Activated CD8-positive, alpha-beta memory T cell treated with anti-CD3 and anti-CD28 coated beads, Interleukin-2, amount 50 U/mL, for 24 hours (primary cell): ENCODE results near the gene BRSK2.

Source experiments
- DNase-seq: peaks from one replicate; pipeline ENCODE4 v3.0.0-alpha.2; 2020; ENCODE audit errors: extremely low read depth

BRSK2 gene

DNA sequence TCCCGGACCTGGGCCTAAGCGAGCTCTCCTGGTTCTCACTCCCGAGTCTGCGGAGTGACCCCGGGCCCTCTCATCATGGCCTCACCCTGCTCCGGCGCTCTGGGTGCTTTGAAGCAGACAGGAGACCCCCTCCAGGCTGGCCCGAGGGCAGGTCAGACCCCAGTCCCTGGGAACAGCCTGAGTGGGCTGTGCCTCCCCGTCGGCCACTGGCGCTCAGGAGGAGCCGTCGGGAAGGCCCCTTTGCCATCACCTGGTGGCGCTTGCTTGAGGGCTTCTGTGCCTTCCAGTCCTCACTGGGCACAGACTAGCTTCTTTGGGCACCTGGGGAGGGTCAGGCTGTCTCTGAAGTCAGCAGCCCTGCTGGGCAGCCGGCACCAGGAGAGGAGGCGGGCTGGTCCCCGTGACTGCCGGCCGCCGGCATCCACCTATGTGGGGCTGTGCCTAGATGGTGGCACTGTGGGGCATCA lies 6.7 kb downstream of the BRSK2 start:
- no peak for DNase-seq

DNA sequence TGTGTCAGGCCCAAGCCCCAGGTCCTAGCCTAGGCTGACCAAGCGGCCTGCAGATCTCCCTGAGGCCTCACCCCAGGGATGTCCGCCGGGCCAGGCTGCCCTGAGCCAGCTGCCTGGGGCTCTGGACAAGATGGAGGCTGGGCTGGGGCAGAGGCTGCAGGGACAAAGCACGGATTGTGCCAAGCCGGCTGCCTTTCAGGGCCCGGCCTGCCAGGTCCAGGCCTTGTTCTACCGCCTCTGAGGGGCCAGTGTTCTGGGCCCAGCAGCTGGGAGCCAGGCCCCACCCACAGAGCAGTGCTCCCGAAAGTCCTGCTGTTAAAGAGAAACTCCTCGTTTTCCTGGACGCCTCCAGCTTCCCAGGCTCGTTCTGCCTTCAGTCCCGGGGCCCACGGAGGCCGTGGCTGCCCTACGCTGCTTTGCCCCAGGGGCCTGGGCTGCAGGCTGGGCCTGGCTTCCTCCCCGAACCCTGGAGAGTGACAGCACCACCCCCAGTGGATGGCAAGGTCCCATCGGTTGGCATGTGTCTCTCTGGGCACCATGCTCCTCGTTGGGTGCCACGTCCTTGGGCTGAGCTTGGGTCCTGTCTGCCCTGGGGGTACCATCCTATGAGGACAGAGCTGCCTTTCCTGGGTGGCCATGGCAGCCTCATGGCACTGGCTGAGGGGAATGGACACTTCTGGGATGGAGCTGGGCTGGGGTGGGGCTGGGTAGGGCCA lies 7.6 kb downstream of the BRSK2 start:
- DNase-seq: no peak

DNA sequence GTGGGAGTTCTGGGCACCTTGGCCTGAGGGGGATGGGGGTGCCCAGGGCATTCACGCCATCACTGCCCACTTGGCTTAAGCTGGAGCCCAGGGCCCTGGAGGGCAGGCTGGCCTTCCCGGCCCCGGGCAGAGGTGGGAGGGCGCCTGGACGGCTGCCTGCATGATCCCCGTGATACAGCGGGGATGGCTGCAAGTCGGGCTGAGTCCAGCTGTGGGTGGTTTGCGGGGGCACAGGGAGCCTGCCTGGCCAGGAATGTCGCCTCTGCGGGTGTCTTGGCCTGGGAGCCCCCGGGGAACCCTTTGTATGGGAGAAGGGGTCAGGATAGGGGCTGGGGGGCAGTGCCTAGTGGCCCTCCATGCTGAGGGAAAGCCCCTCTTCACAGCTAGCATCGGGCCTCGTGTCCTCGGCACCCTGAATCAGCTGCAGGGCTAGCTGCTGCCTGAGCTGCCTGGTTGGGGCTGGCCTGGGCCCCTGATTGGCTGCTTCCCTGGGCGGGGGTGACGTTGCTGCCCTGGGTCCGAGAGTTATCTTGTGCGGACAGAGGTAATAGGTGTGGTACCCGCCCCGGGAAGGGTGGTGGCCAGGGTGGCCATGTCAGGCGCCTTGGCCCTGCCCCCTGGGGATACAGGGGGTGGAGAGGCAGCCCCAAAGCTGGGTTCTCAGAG lies 8.3 kb downstream of the BRSK2 start:
- no peak for DNase-seq

DNA sequence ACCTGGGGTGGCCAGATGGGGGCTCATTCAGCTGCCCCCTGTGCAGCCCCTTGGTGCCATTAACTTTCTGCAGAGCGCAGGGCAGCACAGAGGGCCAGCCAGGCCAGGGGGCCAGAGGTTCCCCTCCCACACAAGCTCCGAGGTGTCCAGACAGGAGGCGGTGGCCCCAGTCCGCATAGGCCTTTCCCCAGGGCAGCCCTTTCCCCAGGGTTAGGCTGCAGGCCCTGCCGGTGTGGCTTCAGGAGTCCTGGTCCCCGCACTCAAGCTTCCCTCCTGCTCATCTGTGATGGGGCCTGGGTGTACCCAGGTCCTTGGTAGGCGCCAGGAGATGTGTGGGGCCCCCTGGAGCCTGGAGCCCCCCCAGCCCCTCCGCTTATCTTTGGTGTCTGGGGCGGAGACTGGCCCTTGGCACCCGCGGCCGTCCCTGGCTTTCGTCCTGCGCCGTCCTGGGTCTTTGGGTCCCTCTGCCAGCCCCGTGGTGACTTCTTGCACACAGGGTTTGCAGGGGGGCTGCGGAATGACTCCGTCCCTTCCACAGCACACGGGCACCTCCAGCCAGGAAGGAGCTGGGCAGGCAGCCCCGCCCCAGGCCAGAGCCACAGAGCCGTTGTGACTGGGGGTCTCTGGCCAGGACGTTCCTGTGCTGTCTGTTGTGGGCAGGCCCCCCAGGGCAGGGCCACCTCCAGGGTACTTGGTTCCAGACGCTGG lies 8.9 kb downstream of the BRSK2 start:
- DNase-seq: no peak

DNA sequence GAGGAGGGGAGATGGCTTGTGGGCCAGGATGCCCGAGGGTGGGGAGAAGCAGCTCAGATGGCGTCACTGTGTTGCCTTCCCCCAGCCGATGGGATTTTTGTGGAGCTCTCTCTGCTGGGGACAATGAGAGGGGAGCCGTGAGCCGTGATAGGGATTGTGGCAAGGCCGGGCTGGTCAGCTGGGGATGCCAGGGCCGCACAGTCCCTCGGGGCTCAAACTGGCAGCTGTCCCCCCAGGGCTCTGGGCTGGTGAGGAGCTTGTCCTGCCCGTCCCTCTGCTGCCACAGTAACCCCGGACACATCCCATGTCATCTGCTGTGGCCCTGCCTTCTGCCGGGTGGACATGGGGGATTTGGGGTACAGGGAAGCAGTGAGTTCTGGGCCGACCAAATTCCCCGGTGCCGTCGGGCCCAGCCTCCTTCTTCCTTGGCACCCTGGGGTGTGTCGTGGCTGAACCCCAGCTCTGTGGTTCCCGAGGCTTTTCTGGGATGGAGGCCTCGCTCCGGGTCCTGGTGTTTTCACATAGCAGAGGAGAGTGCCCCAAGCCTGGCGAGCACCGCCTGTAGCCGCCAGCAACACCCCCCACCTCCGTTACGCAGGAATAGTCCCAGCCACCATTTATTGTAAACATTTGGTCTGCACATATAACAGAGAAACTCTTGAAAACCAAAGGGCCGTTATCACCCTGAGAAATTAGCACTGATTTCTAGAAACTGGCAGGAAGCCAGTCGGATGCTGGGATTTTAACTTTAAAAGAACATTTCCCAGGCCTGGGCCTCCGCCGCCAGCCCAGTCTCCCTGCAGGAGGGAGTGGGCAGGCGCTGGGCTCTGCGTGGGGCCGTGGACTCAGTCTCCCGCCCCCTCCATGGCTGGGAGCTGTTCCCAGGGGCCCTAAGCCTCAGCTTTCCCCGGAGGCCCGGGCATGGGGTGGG lies 9.9 kb downstream of the BRSK2 start:
- DNase-seq: no peak

DNA sequence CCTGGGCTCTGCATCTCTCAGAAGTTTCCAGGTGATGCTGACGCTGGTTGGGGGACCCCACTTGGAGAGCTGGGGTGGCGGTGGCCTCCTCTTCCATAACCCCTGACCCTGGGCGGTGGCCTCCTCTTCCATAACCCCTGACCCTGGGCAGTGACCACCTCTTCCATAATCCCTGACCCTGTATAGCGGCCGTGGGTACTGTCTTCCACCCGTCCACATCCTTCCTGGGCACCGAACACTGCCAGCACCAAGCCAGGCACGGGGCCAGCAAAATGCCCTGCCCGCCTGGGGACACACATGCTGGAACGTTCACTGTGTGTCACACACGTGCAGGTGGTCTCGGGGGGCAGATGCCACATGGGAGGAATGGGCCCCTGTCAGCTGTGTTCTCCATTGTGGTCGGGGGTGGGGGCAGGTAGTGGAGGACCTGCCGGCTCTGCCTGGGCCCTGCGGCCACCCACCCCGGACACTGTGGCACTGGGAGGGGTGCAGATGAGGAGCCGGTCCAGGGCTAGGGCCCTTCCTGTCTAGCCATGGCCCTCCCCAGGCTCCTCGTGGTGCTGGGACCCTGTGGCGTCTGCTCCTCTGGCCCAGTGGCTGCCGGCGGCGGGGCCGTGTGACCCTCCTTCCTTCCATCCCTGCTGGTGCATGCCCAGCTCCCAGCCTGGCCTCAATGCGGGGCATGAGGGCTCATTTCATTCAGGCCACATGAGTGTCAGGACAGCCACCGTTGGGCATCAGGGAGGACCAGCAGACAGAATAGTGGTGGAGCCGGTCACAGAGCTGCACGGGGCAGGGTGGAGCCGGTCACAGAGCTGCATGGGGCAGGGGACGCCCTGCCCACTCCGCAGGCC lies 10.8 kb downstream of the BRSK2 start:
- DNase-seq: no peak

DNA sequence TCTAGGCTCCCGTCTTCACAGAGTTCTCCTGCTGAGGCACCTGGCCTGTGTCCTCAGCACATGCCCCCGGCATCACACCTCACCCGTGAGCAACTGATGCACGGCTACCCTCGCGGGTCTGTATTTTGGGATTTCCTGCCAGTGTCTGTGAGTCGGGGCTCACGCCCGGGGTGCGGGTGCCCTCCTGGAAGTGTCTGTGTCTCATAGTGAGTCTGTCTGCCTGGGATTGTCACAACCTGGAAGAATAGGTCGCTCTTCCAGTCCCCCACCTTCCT lies 11.4 kb downstream of the BRSK2 start:
- no peak for DNase-seq

DNA sequence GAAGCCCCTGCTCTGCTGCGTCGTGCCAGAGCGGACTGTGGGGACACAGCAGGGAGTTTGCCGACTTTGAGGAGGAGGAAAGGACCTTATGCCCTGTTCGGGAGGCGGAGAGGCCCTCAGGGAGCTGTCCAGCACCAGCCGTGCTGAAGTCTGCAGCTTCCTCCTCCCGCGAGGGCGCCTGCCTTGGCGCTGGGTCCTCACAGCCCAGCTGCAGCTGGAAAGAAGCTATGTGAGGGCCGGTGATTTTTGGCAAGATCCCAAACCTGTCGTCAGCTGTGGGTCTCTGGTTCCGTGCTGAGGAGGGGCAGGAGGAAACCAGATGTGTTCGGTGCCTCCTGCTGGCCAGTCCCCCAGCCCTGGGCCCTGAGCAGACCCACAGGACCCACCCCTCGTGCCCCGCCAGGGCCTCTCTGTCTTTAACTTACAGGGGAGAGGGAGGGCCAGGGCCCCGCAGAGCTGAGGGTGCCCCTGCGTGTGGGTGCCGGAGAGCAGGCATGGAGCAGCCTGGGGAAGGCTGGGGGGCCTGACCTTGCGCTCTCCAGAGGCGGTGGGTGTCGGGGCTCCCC lies 12.0 kb downstream of the BRSK2 start:
- DNase-seq: no peak

DNA sequence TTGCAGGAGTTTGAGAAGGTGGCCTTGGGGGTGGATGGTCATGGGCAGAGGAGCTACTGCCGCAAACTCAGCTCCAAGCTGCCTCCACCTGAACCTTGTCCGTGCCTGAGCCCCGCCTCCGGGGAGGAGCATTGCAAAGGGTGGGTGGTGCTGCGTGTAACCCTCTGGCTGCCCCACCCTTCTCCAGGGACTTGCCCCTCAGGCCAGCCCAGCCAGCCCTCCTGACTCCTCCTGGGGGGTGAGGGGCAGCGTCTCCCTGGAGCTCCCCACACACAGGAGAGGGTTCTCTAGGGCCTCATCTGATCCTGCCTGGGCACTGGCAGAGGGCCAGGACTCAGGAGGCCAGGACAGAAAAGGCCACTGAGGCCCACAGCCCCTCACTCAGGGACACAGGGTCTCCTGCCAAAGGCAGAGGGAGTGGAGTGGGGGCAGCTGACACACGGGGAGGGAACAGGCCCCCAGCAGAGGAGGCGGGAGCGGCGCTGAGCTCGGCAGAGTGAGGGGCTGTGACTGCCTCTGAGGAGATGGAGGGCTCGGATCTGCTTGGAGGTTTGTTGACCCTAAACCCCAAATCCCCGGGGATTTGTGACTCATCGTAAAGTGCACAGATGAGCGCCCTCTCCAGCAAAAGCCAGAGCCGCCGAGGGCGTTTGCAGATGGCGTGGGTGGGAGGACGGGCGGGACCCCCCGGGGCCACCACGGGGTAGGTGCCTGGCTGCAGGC lies 12.8 kb downstream of the BRSK2 start:
- no peak for DNase-seq

DNA sequence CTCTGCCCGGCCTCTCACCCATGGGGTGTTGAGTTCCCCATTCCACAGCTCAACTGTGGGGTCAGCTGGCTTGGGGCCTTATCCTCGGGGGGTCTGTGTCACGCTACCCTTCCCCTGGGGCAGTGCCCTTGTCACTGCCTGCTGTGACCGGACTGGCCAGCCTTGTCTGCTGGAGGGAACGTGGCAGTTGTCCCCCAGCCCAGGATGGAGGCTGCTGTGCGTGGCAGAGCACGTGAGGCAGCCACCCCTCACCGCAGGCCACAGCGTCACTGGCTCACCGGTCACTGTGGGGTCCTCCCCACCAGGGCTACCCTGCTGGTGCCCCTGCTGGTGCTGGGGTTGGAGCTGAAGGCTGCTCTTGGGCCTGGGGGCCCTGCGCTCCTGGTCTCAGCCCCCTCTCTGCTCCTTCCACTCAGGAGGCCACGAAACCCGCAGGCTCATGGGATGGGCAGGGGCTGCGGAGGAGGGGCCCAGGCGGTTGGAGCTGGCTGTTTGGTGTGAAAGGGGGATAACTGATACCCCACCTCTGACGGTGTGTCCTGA lies 13.4 kb downstream of the BRSK2 start:
- no peak for DNase-seq

DNA sequence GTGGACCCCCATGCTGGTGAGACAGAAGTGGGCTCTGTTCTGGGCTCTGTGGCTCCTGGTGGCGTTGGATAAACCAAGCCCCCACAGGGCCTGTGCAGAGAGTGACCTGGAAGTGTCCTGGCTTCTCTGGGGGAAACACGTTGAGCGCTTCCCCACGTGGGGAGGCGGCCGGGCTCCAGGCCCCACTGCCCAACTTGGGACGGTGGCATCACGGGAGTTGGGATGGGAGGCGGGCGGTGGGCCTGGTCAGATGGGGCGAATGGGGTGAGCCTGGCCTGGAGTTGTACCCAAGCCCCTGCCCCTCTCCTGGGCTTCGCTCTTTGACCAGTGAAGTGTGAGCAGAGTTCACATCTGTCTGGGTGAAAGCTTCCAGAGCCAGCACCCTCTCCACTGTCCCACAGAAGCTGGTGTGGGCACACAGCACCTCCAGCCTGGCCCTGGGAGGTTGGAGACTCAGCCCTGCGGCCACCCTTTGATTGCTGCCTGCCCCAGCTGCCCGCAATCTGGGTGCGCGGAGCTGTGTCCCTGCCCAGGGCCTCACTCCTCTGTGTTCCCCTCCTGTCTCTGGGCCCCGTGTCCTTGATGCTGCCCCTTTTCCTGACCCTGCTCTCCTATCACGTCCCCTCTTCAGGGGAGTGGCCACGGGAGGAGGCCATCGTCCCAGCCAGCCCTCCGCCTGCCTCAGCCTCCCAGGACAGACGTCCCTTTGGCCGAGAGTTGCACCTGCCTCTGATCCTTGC lies 14.2 kb downstream of the BRSK2 start:
- no peak for DNase-seq

DNA sequence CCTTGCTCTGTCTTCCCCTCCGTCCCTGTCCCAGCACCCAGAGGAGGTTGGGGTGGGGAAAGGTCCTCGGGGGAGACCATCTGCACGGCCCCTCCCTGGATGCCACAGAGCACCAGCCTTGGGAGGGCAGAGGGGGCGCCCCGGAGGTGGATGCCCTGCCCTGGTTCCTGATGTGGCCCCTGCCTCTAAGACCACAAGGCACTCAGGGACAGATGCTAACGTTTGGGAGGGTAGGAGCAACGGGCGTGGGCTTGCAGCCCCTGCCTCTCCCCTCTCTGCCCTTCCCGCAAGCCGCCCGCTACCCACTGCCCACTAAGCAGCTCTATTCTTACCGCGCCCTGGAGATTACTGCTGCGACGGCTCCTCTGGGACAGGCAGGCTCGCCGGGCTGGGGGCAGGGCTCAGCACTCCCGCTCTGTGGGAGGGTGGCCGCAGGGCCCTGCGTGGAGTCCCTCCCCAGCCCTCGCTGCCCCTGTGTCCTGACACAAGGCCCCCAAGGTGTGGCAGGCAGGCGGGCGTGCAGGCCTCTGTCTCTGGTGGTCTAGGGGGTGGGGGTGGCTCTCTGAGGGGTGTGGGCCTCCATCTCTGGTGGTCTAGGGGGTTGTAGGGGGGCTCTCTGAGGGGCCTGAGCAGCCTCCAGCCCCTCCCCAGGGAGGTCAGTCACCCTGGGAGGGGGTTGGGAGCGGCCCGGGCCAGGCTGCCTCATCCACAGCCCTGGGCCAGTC lies 14.9 kb downstream of the BRSK2 start:
- DNase-seq: no peak

DNA sequence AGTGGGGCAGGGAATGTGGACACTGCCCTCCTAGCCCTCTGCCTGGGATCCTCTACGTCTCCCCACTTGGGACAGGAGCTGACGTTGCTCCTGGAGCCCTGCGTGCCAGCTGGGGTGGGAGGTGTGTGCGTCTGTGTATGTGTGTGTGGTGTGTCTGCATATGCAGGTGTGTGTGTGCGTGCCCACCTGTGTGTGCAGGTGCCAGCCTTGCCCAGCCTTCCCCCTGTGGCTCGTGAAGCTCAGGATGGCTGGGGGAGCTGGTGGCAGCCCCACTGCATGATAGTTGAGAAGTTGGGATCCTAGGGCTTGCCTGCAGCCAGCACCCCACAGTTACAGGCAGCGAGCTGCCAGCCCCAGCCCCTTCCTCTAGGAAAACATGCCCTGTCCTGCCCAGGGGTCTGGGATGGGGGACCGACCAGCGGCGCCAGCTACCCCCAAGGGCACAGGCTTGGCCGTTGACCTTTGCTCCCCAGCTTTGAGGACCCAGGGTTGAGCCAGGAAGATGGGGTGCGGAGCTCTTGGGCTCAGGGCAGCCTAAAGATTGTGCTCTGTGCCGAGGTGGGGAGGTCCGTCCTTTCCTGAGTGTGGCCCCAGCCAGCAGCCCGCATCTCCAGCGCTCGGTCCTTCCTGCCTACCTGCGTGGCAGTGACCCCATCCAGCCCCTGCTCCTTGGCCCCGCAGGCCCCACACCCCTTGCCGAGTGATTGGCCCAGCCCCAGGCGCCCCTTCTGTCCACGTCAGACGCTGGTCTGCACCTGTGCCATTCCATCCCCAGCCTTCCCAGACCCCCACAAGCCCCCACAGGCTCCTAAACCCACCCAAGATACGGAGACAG lies 15.7 kb downstream of the BRSK2 start:
- no peak for DNase-seq

DNA sequence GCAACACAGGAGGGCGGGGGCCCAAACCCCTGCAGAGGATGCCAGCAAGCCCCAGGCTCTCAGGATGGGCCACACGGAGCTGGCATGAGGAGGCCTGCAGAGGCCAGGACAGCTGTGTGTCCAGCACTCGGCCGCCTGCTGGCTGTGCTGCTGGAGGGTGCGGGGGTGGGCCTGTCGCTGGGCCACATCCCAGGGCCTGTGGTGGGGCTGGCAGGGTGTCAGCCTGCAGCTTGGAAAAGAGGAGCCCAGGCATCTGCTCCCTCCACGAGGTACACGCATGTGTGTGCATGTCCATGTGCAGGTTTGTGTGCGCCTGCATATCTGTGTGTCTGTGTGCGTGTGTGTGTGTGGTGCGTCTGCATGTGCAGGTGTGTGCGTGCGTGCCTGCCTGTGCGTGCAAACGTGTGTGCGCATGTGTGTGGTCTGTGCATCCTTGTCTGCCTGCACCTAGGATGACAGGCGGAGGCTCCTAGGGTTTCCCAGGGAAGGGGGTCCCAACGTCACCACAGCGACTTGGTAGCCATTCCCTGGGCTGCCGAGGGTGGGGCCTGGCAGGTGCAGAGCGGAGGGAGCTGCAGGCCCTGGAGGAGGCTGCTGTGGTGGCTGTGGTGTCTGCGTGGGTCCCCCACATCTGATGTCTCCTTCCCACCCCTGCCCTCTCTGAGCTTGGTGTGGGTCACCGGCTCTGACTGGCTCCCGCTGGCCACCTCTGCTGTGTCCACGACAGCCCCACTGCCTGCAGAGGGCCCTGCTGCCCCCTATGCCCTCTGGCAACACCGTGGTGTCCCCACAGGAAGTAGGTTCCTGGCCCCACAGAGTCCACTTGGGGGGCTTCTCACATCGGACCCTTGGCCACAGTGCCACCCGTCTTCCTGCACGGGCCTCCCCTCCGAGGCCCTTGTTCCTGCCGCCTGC lies 17.1 kb downstream of the BRSK2 start:
- no peak for DNase-seq

DNA sequence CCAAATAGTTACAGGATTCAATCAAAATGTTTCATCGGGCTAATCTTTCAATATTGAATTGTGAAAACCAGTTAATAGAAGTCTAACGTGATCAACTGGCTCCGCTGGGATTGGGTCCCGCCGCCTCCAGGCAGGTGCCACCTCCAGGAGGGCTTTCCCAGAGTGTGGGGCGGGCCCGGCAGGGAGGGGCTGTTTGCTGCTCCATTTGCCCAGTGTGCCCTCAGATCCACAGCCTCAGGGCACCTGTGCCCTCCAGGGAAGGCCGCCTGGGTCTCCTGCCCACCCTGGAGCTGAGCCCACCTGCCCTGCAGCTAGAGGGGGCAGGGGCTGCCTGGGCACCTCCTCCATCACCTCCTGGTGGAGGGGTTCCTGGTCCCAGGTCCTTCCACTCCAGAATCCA lies 17.9 kb downstream of the BRSK2 start:
- no peak for DNase-seq

DNA sequence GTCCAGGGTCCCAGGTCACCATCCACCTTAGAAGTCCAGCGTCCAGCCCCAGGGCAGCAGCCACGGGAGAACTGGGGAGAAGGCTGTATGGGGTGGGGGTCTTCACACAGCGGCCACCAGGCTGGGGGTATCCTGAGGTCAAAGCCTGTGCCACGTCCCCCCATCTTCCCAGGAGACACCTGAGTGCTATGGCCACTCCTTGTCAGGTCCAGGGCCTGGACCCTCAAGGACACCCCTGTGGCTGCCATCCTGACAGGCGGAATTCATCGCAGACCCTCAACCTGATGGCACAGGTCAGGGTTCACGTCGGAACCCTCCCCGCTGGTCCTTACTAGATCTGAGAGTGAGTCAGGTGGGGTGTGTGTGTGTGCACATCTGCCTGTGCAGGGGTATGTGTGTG lies 18.6 kb downstream of the BRSK2 start:
- no peak for DNase-seq
